Thyroid gland (tissue), 4 donors: Measurements from ENCODE around the gene TBC1D8. TPM values are rescaled to one million over a fixed set of nuclear protein-coding genes. Genes with fewer than 3 reads are reported as not detected.

ENCODE experiments used
- DNase-seq, 2 donors: peaks; one replicate each; pipeline ENCODE4 v3.0.0-alpha.2; 2019
- H3K27ac ChIP-seq, 3 donors: fragments of 200-600 bp; sonication (generic); 1 replicate in 2 of 3; 2 replicates in 1 of 3; pipeline ENCODE4 v1.5.1; 2016 to 2019; ENCODE audit warnings: mild to moderate bottlenecking in 1 of 3, moderate library complexity in 1 of 3
- H3K27me3 ChIP-seq: fragments of 200-600 bp; sonication (generic); one replicate; pipeline ENCODE4 v1.5.1; 2019
- H3K36me3 ChIP-seq, 2 donors: fragments of 200-600 bp; sonication (generic); one replicate each; pipeline ENCODE4 v1.5.1; 2016 to 2019
- H3K4me1 ChIP-seq, 2 donors: fragments of 200-600 bp; sonication (generic); one replicate each; pipeline ENCODE4 v1.5.1; 2017 to 2019
- H3K4me3 ChIP-seq, 3 donors: fragments of 200-600 bp; sonication (generic); replicated peaks in 1 of 3; 1 replicate in 2 of 3; 2 replicates in 1 of 3; pipeline ENCODE4 v1.5.1; 2016; ENCODE audit warnings: mild to moderate bottlenecking in 1 of 3
- H3K9me3 ChIP-seq: fragments of 200-600 bp; sonication (generic); one replicate; pipeline ENCODE4 v1.5.1; 2017
- CTCF ChIP-seq, 6 experiments: fragments of 200-600 bp in 3 of 6; fragments of 450-650 bp in 3 of 6; sonication (generic) in 3 of 6; IDR thresholded peaks; one replicate each; pipeline ENCODE4 v1.5.1; 2016 to 2019; ENCODE audit warnings: antibody characterized with exemption in 6 of 6, mild to moderate bottlenecking in 2 of 6, inconsistent platforms in 1 of 6, moderate library complexity in 1 of 6
- POLR2A ChIP-seq, 2 donors: fragments of 450-650 bp; IDR thresholded peaks; one replicate each; pipeline ENCODE4 v1.6.1; 2017; ENCODE audit warnings: antibody characterized with exemption in 2 of 2, mild to moderate bottlenecking in 2 of 2, moderate library complexity in 1 of 2
- whole genome bisulfite sequencing, 2 donors: methylation state at CpG; one replicate each; pipeline ENCODE4 v1.1.5; 2017; 5-methylcytosine and 5-hydroxymethylcytosine counted together
- intact Hi-C: fragments of 100-400 bp; cut with DNase I; formaldehyde crosslinking; loops from one replicate; pipeline ENCODE4 v1.15.1; 2023
- total RNA-seq, 4 donors: library from RNA; depleted of rRNA; stranded (reverse); fragments of >200 nt; gene quantifications; one replicate each; pipeline ENCODE4 v1.2.3, GENCODE V29; 2016

The TBC1D8 gene
- total RNA-seq, 4 donors from 2014 or later = 16.4 to 36.8 (median 27.1) TPM

GRCh38 chr2:101124643-101125366 is 26.4 kb downstream of the TBC1D8 start:
- Histone ChIP-seq H3K36me3 (no peaks in the 10 kb centered on the region), H3K4me1 (peaks cover 25 to 62% of the 10 kb centered on the region in 2 donors), H3K27me3 (no peaks in the 10 kb centered on the region), H3K9me3 (no peaks in the 10 kb centered on the region), H3K27ac (peak overlapping the region; percentile 51 to 80 (median 67)), H3K4me3 (no peak overlapping the region)
- TF ChIP-seq POLR2A (IDR thresholded peaks at IDR 0.05) = no peak
- no peak for TF ChIP-seq CTCF (IDR thresholded peaks at IDR 0.05)
- intact Hi-C loops = no loop called here
- WGBS, 2 donors = 38 to 40% methylated on average over 7 of the region's 7 CpGs
- DNase-seq = peak; percentile 53 to 57

- 75 to 78% methylated on average over 5 of the region's 5 CpGs for WGBS, 2 donors
- Histone ChIP-seq H3K4me1 (peaks cover 26 to 62% of the 10 kb centered on the region in 2 donors), H3K36me3 (no peaks in the 10 kb centered on the region), H3K4me3 (no peak overlapping the region), H3K27me3 (no peaks in the 10 kb centered on the region), H3K9me3 (no peaks in the 10 kb centered on the region), H3K27ac (peak overlapping the region; percentile 51 to 80 (median 67))
- TF ChIP-seq CTCF (IDR thresholded peaks at IDR 0.05) (no peak), POLR2A (IDR thresholded peaks at IDR 0.05) (no peak)
- intact Hi-C loops = no loop called here
- no peak for DNase-seq
Measured at GRCh38 chr2:101123795-101124471, 27.2 kb downstream of the TBC1D8 start.

- H3K4me1 ChIP-seq = peaks cover 26 to 62% of the 10 kb centered on the region in 2 donors
- 84 to 88% methylated on average over 7 of the region's 7 CpGs for WGBS, 2 donors
- H3K27ac ChIP-seq = peak overlapping the region; percentile 6 to 85 (median 27)
- no peak for DNase-seq
- no peaks in the 10 kb centered on the region for H3K36me3 ChIP-seq
- H3K27me3 ChIP-seq = no peaks in the 10 kb centered on the region
- H3K9me3 ChIP-seq = no peaks in the 10 kb centered on the region
- intact Hi-C loops = no loop called here
- TF ChIP-seq POLR2A (IDR thresholded peaks at IDR 0.05) (no peak), CTCF (IDR thresholded peaks at IDR 0.05) (no peak)
- no peak overlapping the region for H3K4me3 ChIP-seq
Measured at GRCh38 chr2:101121174-101121573, 30.0 kb downstream of the TBC1D8 start.

- H3K36me3 ChIP-seq = no peaks in the 10 kb centered on the region
- H3K4me3 ChIP-seq = no peak overlapping the region
- 53 to 54% methylated on average over 11 of the region's 11 CpGs for WGBS, 2 donors
- no peaks in the 10 kb centered on the region for H3K27me3 ChIP-seq
- peak overlapping the region; percentile 27 to 85 (median 67) for H3K27ac ChIP-seq
- TF ChIP-seq CTCF (IDR thresholded peaks at IDR 0.05) = no peak
- TF ChIP-seq POLR2A (IDR thresholded peaks at IDR 0.05) = no peak
- H3K9me3 ChIP-seq = no peaks in the 10 kb centered on the region
- peak; percentile 93 to 96 for DNase-seq
- H3K4me1 ChIP-seq = peaks cover 26 to 55% of the 10 kb centered on the region in 2 donors
- intact Hi-C loops = no loop called here
Measured at GRCh38 chr2:101120124-101120996, 30.8 kb downstream of the TBC1D8 start.
